Inflammatory macrophage treated with lipopolysaccharide for 1 hour (primary cell): ENCODE data around the gene TAC3.
A peak's percentile ranks its signal among the peaks of the same experiment; 100 is the strongest.
"Not testable (repeated sequence)": the region's sequence is repeated elsewhere in the genome, so short reads cannot be mapped to it uniquely, and the experiment has no call there.

Experiments
- DNase-seq, 2 donors: peaks; one replicate each; pipeline ENCODE4 v3.0.0-alpha.2; 2020 to 2022

The TAC3 gene

GRCh38 chr12:56980941-56981530 is 35.3 kb downstream of the TAC3 start:
- no peak for DNase-seq

GRCh38 chr12:56980268-56980667 is 36.1 kb downstream of the TAC3 start:
- DNase-seq: no peak

- no peak for DNase-seq
Observed at GRCh38 chr12:56979628-56980027, 36.7 kb downstream of the TAC3 start.

GRCh38 chr12:56978397-56979138 is 37.8 kb downstream of the TAC3 start:
- DNase-seq: peak in 1 of 2 donors; percentile 45

GRCh38 chr12:56977361-56977760 is 39.0 kb downstream of the TAC3 start:
- DNase-seq: not testable (repeated sequence)

- DNase-seq: not testable (repeated sequence)
Observed at GRCh38 chr12:56974224-56974623, 42.1 kb downstream of the TAC3 start.

- not testable (repeated sequence) for DNase-seq
Observed at GRCh38 chr12:56968910-56969309, 47.4 kb downstream of the TAC3 start.

GRCh38 chr12:56965997-56966642 is 50.2 kb downstream of the TAC3 start:
- not testable (repeated sequence) for DNase-seq

GRCh38 chr12:56965124-56965523 is 51.2 kb downstream of the TAC3 start:
- DNase-seq: not testable (repeated sequence)

GRCh38 chr12:56963557-56963956 is 52.8 kb downstream of the TAC3 start:
- not testable (repeated sequence) for DNase-seq

GRCh38 chr12:56962247-56962646 is 54.1 kb downstream of the TAC3 start:
- DNase-seq: not testable (repeated sequence)
